Measurements from ENCODE around the gene RAB1B.

RAB1B gene

DNA sequence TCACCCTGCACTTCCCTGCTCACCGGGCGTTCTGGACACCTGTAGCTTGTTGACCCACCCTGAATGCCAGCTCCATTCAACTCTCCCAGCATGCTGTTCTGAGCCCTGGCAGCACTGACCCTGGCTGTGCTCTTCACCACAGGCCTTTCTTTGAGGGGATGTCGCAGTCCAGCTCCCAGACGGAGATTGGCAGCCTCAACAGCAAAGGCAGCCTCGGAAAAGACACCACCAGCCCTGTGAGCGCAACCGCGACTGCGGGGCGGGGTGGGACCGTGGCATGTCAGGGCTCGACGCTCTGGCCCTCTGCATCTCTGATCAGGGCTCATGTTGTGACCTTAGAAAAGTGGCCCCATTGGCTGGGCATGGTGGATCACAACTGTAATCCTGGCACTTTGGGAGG is 47.4 kb upstream of the RAB1B start:
- TF ChIP-seq, protein P1, sequence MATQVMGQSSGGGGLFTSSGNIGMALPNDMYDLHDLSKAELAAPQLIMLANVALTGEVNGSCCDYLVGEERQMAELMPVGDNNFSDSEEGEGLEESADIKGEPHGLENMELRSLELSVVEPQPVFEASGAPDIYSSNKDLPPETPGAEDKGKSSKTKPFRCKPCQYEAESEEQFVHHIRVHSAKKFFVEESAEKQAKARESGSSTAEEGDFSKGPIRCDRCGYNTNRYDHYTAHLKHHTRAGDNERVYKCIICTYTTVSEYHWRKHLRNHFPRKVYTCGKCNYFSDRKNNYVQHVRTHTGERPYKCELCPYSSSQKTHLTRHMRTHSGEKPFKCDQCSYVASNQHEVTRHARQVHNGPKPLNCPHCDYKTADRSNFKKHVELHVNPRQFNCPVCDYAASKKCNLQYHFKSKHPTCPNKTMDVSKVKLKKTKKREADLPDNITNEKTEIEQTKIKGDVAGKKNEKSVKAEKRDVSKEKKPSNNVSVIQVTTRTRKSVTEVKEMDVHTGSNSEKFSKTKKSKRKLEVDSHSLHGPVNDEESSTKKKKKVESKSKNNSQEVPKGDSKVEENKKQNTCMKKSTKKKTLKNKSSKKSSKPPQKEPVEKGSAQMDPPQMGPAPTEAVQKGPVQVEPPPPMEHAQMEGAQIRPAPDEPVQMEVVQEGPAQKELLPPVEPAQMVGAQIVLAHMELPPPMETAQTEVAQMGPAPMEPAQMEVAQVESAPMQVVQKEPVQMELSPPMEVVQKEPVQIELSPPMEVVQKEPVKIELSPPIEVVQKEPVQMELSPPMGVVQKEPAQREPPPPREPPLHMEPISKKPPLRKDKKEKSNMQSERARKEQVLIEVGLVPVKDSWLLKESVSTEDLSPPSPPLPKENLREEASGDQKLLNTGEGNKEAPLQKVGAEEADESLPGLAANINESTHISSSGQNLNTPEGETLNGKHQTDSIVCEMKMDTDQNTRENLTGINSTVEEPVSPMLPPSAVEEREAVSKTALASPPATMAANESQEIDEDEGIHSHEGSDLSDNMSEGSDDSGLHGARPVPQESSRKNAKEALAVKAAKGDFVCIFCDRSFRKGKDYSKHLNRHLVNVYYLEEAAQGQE (IDR thresholded peaks at IDR 0.05; ENCODE audit: insufficient read depth in 1 of 2, low read depth in 2 of 2, low read length in 2 of 2): no peak
- no peak for TF ChIP-seq POLR2AphosphoS5 (IDR thresholded peaks at IDR 0.05; ENCODE audit: low read depth, low read length)
- no peak for TF ChIP-seq FOXP2 (optimal IDR thresholded peaks at IDR 0.05; ENCODE audit: borderline replicate concordance, extremely low read depth, extremely low read length, insufficient read depth)
- TF ChIP-seq TAF1 (IDR thresholded peaks at IDR 0.05; ENCODE audit: borderline replicate concordance, insufficient read depth, low read length): no peak
- no peak for TF ChIP-seq SIN3A (IDR thresholded peaks at IDR 0.05; ENCODE audit: borderline replicate concordance, insufficient read depth, low read length)

DNA sequence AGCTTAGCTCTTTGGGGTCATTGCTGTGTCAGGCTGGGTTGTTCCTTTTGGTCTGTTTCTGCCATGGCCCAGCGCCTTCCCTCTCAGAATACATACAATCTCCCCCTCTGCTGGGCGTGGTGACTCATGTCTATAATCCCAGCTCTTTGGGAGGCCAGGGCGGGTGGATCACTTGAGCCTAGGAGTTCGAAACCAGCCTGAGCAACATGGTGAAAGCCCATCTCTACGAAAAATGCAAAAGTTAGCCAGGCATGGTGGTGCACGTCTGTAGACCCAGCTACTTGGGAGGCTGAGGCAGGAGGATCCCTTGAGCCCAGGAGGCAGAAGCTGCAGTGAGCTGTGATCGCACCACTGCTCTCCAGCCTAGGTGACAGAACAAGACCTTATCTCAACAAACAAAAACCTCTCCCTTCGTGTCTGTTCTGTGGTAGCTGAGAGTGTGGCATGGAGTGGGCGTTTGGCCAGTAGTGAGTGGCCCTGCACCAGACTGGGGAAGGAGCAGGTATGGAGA is 46.7 kb upstream of the RAB1B start:
- TF ChIP-seq FOXP2 (optimal IDR thresholded peaks at IDR 0.05; ENCODE audit: borderline replicate concordance, extremely low read depth, extremely low read length, insufficient read depth) (no peak), TAF1 (IDR thresholded peaks at IDR 0.05; ENCODE audit: borderline replicate concordance, insufficient read depth, low read length) (no peak), POLR2AphosphoS5 (IDR thresholded peaks at IDR 0.05; ENCODE audit: low read depth, low read length) (no peak), SIN3A (IDR thresholded peaks at IDR 0.05; ENCODE audit: borderline replicate concordance, insufficient read depth, low read length) (no peak)
- TF ChIP-seq, protein P1 (IDR thresholded peaks at IDR 0.05; ENCODE audit: insufficient read depth in 1 of 2, low read depth in 2 of 2, low read length in 2 of 2): no peak

DNA sequence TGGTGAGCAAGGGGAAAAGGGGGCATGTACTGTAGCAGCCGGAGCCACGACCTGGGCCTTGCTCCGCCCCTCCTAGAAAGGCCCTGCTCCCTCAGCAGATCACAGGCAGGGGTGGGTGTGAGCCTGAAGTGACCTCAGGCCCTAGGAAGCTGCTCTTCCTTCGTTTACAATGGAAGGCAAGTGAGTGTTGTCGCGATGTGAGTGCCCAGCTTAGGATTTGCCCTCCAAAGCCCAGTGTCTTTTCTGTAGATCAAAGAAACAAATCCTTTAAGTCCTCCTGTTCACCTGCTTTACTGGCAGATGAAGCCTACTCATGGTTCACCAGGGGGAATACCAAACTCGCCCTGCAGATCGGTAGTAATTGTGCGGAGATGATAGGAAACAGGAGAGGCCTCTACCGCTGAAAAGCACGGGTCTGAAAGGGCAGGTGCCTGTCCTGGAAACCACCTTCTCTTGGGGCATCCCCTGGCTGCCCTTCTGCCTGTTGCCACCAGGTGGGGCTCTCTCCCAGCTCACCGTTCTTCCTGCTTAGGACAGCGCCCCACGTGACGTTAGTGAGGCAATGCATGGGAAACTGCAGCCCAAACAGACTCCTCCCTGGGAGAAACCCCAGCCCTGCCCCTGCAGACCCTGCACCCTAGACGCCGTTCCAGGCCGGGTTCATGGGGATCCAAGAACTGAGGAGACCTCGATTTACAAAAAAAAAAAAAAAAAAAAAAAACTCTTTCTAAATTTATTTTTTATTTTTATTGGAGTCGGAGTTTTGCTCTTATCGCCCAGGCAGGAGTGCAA is 45.9 kb upstream of the RAB1B start:
- peak; percentile 55 for TF ChIP-seq FOXP2 (optimal IDR thresholded peaks at IDR 0.05; ENCODE audit: borderline replicate concordance, extremely low read depth, extremely low read length, insufficient read depth)
- TF ChIP-seq TAF1 (IDR thresholded peaks at IDR 0.05; ENCODE audit: borderline replicate concordance, insufficient read depth, low read length): no peak
- TF ChIP-seq POLR2AphosphoS5 (IDR thresholded peaks at IDR 0.05; ENCODE audit: low read depth, low read length): no peak
- TF ChIP-seq SIN3A (IDR thresholded peaks at IDR 0.05; ENCODE audit: borderline replicate concordance, insufficient read depth, low read length): 0 out of 2 replicates have a peak, but pooled peaks have one; percentile 35
- TF ChIP-seq, protein P1 (IDR thresholded peaks at IDR 0.05; ENCODE audit: insufficient read depth in 1 of 2, low read depth in 2 of 2, low read length in 2 of 2): no peak

DNA sequence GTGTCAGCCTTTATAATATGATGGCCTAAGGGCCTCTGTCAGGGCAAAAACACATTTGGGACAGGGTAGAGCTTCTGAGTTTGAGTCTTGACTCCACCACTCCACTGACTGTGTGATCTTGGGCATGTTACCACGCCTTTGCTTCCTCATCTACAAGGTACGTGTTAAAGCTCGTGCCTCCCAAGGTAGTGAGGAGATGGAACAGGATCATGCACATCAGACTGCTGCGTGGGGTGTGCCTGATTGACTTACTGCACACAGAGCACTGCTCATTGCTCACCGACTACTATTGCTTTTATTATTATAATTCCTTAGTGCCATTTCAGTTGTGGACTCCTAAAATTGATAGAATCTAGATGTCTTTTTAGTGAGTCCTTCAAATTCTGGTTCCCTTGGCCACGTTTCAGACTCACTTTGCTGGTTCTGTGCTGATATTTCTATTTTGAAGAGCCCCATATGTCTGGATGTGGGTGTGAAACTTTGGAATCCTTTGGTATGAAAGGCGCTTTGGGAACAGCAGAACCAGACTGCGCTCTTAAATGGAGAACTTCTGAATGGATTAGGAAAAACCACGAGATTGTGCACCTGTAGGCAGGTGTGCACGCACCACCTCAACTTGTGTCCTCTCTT is 44.1 kb upstream of the RAB1B start:
- no peak for TF ChIP-seq TAF1 (IDR thresholded peaks at IDR 0.05; ENCODE audit: borderline replicate concordance, insufficient read depth, low read length)
- no peak for TF ChIP-seq FOXP2 (optimal IDR thresholded peaks at IDR 0.05; ENCODE audit: borderline replicate concordance, extremely low read depth, extremely low read length, insufficient read depth)
- TF ChIP-seq, protein P1 (IDR thresholded peaks at IDR 0.05; ENCODE audit: insufficient read depth in 1 of 2, low read depth in 2 of 2, low read length in 2 of 2): no peak
- no peak for TF ChIP-seq SIN3A (IDR thresholded peaks at IDR 0.05; ENCODE audit: borderline replicate concordance, insufficient read depth, low read length)
- TF ChIP-seq POLR2AphosphoS5 (IDR thresholded peaks at IDR 0.05; ENCODE audit: low read depth, low read length): no peak
